Right ventricle myocardium superior (tissue), 1 donor: ENCODE results near the gene PPARD. TPM values are rescaled to one million over a fixed set of nuclear protein-coding genes. Genes with fewer than 3 reads are reported as not detected.
"Not testable (repeated sequence)": the region's sequence is repeated elsewhere in the genome, so short reads cannot be mapped to it uniquely, and the experiment has no call there.

Experiments used
- ATAC-seq: fragments of 200-7000 bp; cut with Tn5 transposase; one replicate; pipeline ENCODE4 v1.9.1; 2020; ENCODE audit warnings: mild to moderate bottlenecking; ENCODE audit not compliant: poor library complexity
- DNase-seq: peaks from one replicate; pipeline ENCODE4 v3.0.0-alpha.2; 2020
- intact Hi-C: fragments of 100-400 bp; cut with DNase I; formaldehyde crosslinking; loops from one replicate; pipeline ENCODE4 v1.11.2; 2022
- total RNA-seq: library from RNA; stranded (reverse); fragmentation: NEBNext Ultra II Directional; extraction: Animal tissue kit (Norgen Biotek cat#: 25700); gene quantifications from one replicate; pipeline ENCODE4 v1.2.1, GENCODE V29; 2021
- donor health status: DM: no; HTN: yes; CAD: no; lungs with severe emphysema.

Gene PPARD
- total RNA-seq, 1 donor from 2014 or later = 12.8 TPM

DNA sequence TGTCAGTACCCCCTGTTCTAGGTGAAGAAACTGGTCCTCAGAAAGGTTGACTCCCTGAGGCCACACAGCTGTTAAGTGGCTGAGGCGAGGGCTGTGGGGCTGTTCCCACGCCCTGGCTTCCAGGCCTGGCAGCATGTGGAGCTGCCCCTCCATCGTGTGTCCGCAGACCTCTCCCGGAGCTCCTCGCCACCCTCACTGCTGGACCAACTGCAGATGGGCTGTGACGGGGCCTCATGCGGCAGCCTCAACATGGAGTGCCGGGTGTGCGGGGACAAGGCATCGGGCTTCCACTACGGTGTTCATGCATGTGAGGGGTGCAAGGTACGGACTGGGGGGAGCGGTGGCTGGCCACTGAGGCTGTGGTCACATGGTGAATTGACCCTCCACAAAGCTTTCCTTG, 77.6 kb downstream of the PPARD start:
- DNase-seq = no peak
- intact Hi-C loops = no loop called here
- no peak for ATAC-seq

DNA sequence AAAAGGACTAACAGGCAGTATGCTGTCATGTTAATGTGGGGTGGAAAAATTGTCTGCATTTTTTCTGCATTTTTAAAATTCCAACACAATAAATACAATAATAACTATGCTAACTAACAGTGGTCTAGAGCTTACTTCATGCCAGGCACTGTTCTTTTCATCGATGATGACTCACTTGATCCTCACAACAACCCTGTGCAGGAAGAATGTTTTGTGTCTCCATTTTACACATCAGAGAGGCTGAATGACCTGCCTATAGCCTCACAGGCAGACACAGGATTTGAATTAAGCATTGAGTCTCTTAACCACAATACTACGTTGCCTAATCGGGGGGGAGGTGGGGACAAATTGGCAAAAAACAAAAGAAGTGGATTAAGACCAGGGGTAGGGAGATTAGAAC, 82.9 kb downstream of the PPARD start:
- intact Hi-C loops = no loop called here
- DNase-seq (no peak), ATAC-seq (no peak)

DNA sequence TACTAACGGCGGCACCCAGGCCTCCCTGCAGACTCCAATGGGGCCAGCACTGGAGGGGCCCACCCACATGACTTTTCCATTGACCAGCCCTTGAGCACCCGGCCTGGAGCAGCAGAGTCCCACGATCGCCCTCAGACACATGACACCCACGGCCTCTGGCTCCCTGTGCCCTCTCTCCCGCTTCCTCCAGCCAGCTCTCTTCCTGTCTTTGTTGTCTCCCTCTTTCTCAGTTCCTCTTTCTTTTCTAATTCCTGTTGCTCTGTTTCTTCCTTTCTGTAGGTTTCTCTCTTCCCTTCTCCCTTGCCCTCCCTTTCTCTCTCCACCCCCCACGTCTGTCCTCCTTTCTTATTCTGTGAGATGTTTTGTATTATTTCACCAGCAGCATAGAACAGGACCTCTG, 83.7 kb downstream of the PPARD start:
- ATAC-seq = peak; percentile 36
- DNase-seq = no peak
- intact Hi-C loops = no loop called here

DNA sequence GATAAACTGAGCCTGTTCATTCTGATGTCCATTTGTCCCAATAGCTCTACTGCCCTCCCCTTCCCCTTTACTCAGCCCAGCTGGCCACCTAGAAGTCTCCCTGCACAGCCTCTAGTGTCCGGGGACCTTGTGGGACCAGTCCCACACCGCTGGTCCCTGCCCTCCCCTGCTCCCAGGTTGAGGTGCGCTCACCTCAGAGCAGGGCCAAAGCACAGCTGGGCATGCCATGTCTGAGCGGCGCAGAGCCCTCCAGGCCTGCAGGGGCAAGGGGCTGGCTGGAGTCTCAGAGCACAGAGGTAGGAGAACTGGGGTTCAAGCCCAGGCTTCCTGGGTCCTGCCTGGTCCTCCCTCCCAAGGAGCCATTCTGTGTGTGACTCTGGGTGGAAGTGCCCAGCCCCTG, 85.1 kb downstream of the PPARD start:
- ATAC-seq (no peak), DNase-seq (no peak)
- intact Hi-C loops = no loop called here

DNA sequence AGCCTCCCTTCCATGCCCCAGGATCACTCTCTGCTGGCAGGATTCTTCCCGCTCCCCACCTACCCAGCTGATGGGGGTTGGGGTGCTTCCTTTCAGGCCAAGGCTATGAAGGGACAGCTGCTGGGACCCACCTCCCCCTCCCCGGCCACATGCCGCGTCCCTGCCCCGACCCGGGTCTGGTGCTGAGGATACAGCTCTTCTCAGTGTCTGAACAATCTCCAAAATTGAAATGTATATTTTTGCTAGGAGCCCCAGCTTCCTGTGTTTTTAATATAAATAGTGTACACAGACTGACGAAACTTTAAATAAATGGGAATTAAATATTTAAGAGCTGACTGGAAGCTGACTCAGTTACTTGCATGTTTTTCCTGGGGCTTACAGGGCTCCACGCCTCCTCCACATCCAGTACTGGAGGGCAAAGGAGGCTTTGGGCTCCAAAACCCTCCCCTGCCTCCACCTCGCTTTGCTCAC, 85.5 kb downstream of the PPARD start:
- no peak for DNase-seq
- ATAC-seq = no peak
- intact Hi-C loops = no loop called here

DNA sequence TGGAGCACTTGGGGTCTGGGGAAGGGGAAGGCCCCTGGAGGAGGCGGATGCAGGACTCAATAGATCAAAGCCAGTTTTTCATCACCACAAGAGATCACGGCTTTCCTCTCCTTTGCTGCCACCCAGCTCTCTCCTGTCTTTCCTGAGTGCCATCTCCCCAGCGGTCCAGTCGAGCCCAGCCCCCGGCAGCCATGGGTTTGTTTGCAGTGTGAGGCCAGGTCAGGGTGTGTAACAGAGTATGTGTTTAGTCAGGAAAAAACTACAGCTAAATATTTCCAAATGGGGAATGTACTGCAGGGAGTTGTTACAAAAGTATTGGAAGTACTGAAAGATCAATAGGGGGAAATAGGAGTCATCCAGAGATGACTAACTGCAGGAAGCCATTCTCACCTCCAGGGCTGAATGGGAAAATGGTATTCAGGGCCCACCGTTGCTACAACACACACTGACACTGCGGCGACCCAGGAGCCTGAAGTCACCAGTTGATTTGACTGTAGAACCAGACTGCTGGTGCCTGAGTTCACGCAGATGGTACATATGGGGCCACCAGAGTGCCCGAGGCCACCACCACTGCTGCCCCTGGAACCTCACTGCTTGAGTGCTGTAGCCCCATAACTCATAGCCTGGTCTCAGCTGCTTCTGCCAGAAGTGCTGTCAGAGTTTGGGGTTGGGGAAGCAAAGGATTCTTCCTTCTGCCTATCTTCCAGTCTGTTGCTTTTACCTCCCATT, 86.2 kb downstream of the PPARD start:
- no peak for ATAC-seq
- no peak for DNase-seq
- intact Hi-C loops = no loop called here

DNA sequence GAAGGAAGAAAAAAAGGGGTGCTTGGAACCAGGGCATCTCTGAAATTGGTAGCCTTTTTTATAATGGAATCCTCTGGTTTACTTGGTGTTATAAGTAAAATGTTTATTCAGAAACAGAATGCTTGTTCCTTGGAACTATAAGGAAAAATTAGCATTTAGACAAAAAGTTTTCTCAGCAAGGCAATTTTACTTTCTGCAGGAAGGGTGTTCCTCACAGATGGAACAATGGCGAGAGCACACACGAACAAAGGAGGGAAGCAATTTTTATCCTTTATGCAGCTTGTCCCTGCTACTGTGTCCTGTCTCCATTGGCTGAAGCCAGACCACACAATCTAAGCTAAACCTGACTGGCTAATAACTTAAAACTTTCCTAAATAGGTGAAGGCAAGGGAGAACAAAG, 87.1 kb downstream of the PPARD start:
- no peak for DNase-seq
- ATAC-seq = no peak
- intact Hi-C loops = no loop called here

DNA sequence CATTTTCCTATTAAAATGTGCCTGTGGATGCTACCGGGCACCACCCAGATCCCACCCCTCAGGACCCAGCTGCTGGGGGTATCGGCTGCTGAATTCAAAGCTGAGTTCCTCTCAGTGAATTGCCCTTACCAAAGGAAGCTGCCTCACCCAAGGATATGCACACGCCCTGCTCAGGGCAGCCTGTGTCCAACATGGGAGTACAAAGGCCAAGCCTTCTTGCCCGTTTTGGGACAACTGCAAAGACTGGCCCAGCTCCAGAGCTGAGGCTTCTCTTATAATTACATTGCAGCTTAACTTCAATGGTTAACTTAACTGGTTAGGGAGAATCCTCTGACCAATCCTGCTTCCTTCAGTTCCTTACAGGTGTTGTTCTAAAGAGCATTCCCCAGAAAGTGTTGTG, 89.9 kb downstream of the PPARD start:
- no peak for DNase-seq
- no peak for ATAC-seq
- intact Hi-C loops = no loop called here

DNA sequence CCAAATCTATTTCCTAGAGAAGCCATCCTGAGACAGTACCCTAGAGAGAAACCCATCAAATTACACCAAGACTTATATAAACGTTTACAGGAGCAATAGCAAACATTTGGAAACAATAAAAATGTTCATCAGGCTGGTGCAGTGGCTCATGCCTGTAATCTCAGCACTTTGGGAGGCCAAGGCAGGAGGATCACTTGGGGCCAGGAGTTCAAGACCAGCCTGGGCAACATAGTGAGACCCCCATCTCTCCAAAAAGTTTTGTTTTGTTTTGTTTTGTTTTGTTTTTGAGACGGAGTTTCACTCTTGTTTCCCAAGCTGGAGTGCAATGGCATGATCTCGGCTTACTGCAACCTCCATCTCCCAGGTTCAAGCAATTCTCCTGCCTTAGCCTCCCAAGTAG, 90.3 kb downstream of the PPARD start:
- ATAC-seq, DNase-seq, intact Hi-C loops: not testable (repeated sequence)

DNA sequence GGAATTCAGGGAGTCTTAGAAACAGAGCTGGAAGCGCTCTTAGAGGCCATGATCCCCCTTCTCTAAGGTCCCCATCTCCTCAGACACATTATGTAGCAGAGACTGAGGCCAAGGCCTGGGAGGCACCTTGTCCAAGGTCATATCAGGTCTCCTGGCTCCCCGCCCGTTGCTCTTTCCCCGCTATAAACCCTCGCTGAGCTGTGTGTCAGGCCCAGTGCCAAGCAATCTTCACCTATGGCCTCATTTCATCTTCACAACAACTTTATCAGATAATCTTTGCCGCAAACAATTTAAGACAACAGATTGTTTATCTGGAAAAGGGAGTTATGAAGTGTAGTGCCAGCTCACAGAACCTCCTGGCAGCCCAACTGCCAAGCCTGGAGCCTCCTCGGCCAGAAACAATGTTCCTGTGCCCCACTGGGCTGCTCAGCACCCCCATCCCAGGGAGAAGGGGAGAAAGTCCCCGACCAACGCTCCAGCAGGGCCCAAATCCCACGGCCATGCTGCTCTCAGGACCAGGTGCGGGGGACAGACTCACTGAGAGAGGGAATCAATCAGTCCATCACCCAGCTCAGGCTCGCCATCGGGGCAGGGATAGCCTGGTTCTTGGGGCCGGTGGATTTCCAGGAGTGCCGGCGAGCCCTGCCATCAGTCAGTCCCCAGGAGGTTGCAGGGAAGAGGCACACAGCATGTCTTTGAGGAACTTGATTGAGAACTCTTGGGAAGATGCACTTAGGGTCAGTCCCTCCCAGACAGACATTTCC, 92.9 kb downstream of the PPARD start:
- DNase-seq (peak; percentile 71), ATAC-seq (peak; percentile 82)
- intact Hi-C loops = no loop called here

DNA sequence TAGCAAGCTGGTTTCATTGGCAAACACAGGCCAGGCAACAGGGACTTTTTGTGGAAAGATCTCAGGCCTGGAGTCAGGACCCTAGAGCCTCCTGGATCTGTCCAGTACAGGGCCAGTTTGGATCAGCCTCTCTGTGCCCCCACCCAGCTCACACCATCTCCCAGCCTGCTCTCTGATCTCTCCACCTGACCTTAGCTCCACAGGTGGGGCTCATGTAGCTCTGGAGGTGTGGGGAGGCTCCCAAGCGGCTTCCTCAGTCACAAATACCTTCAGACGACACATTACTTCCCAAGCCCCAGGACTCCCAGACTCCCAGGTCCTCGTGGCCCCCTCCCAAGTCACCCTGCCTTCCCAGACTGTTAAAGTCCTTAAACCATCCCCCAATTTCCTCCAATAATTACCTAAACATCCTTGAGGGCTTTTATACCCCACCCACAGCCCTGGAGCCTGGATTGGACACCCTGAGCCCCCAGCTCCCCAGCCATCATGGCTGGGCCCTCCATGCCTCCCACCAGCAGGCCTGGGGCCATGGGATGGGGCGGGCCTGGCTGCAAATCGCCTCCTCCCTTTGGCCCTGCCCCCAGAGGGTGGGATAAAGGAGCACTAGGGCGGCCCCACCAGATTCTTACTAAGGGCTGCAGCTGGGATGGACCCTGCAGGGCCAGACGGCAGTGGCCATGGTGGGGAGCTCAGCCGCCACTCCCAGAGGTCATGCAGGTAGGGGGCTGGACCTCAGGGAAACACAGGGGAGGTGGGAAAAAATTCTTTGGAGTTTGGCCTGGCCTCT, 93.9 kb downstream of the PPARD start:
- ATAC-seq = no peak
- DNase-seq = no peak
- intact Hi-C loops = no loop called here

DNA sequence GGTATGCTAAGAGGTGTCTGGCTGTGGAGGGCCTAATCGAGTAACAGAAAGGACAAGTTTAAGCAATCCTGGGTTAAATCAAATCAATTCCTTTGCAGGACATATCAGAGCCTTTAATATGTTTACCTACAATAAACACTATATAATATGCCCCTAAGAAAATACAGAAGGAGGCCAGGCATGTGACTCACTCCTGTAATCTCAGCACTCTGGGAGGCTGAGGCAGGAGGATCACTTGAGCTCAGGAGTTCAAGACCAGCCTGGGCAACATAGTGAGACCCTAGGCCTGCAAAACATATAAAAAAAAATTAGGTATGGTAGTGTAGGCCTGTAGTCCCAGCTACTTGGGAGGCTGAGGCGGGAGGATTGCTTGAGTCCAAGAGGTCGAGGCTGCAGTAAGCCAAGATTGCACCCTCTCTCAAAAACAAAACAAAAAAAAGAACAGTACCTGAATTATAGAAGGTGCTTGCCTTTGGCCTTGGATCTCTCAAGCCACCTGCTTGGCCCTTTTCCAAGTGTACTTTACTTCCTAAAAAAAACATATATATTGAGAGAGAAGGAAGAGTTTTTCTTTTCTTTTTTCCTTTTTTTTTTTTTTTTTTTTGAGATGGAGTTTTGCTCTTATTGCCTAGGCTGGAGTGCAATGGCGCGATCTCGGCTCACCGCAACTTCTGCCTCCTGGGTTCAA, 96.2 kb downstream of the PPARD start:
- DNase-seq, ATAC-seq, intact Hi-C loops: not testable (repeated sequence)

DNA sequence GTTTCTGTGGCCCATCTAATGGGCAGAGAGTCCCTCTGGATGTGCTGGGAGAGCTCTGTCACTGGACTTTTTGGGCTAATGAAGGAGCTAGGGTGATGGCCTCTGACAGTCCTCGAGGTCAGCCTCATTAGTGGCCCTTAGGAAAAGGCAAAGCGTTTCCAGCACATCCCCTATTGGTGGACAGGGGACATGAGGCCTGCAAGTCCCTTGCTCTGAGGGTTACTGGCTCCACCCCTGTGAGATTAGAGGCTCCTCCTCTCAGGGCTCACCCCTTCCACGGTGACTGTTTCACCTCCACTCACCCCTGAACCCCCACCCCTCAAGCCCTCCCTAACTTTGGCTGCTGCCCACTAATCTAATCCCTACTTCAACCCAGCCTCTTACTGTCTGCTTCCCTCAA, 97.0 kb downstream of the PPARD start:
- intact Hi-C loops = no loop called here
- DNase-seq (no peak), ATAC-seq (no peak)

DNA sequence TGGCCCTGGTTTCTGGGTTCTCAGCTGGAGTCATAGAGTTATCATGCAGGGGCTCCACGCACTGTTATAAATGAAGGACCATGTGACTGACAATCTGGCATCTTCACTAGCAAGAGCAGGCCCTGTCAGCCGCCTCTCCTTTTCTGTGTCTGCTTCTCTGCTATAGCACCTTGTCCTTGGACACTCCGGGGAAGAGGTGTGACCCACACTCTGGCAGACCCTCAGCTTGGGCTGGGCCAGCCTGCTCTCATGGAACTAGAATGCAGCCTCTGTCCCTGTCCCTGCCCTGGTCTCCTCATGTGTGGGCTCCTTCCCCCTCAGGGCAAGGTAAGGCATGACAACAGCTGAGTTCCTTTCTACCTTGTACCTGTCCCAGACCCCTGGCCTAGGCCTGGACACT, 98.8 kb downstream of the PPARD start:
- intact Hi-C loops = no loop called here
- DNase-seq = no peak
- peak; percentile 67 for ATAC-seq

DNA sequence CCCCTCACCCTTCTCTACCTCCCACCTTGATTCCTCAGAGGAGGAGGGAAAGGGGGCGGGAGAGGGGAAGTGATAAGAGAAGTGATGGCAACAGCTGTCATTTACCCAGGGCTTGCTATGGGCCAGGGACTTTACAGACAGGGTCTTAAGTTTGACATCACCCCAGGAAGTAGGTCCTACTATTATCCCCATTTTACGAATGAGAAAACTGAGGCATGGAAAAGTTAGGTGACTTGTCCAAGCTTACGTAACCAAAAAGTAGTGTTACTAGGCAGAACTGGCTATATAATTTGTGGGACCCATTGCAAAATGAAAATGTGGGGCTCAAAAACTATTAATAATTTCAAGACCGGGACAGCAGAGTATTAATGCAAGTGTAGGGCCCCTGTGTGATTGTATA, 99.3 kb downstream of the PPARD start:
- DNase-seq = no peak
- ATAC-seq = no peak
- intact Hi-C loops = no loop called here

DNA sequence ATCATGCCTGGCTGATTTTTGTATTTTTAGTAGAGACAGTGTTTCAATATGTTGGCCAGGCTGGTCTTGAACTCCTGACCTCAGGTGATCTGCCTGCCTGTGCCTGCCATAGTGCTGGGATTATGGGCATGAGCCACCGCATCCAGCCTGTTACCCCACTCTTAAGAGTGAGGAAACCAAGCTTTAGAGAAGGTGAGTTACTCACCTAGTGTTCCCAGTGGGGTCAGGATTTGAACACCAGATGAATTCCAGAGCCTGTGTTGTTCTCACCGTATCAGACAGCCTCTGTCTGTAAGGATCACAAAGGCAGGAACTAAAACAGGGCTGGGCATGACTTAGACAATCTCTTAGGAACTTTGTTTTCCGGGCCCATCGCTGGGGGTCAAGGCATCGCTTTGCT, 100.3 kb downstream of the PPARD start:
- intact Hi-C loops = no loop called here
- no peak for DNase-seq
- no peak for ATAC-seq

DNA sequence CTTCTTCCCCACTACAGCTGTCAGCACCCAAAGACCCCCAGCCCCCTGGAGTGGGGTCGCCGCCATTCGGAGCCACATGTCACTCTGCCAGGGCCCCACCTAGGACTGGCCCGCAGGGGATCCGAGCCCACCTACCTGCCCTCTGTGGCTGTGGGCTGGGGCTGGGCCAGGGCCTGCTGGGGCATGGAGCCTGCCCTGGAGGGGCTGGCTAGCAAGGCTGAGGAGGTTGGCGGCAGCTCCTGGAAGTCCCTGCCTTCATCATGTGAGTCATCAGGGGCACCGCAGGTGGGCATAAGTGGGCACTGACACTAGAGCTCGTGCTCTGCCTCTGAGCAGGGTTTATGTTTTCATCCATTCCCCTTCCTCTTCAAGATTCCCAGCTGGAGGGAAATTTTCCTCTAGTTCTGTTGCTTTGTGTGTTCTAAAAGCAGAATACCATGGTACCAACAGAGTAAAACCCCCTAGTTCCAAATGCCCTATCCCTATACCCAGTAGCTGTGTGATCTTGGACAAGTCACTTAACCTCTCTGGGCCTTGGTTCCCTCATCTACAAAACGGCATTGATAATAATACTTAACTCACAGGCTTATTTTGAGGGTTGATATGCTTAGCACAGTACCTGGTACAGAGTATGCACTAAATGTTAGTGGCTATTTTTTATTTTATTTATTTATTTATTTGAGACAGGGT, 101.1 kb downstream of the PPARD start:
- ATAC-seq (no peak), DNase-seq (no peak)
- intact Hi-C loops = no loop called here

DNA sequence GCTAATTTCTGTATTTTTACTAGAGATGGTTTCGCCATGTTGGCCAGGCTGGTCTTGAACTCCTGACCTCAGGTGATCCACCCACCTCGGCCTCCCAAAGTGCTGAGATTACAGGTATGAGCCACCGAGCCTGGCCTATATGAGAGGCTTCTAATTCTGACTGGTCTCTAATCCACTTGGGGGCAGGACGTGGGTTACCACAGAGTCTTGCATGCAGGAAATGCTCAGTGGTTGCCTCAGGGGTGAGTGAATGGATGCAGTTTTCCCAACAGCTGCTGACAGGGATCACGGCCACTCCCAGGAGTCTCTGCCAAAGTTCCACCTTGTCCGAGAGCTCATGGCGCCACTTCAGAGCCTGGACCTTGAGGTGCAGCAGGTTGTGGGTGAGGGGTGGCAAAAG, 103.3 kb downstream of the PPARD start:
- intact Hi-C loops = no loop called here
- no peak for ATAC-seq
- DNase-seq = no peak
